Neural progenitor cell (in vitro differentiated cells): ENCODE results near the gene PHF19. TPM values are rescaled to one million over a fixed set of nuclear protein-coding genes. Genes with fewer than 3 reads are reported as not detected.

Experiments used
- DNase-seq: peaks from one replicate; pipeline ENCODE4 v3.0.0-alpha.2; 2016; ENCODE audit warnings: low spot score
- H2AFZ ChIP-seq: fragments of 200-600 bp; sonication (generic); replicated peaks from 2 replicates; pipeline ENCODE4 v1.6.1; 2016; ENCODE audit warnings: antibody characterized with exemption
- H3F3A ChIP-seq: fragments of 200-600 bp; sonication (generic); 2 replicates; pipeline ENCODE4 v1.6.1; 2016; ENCODE audit warnings: antibody characterized with exemption, low read depth
- H3K27ac ChIP-seq: fragments of 200-600 bp; sonication (generic); 2 replicates; pipeline ENCODE4 v1.5.1; 2016; ENCODE audit warnings: mild to moderate bottlenecking
- H3K27me3 ChIP-seq: fragments of 200-600 bp; sonication (generic); 2 replicates; pipeline ENCODE4 v1.6.1; 2016; ENCODE audit warnings: mild to moderate bottlenecking, moderate library complexity
- H3K36me3 ChIP-seq: fragments of 200-600 bp; sonication (generic); 2 replicates; pipeline ENCODE4 v1.5.1; 2016
- H3K4me1 ChIP-seq: fragments of 200-600 bp; sonication (generic); 2 replicates; pipeline ENCODE4 v1.6.1; 2016; ENCODE audit warnings: mixed run types
- H3K4me2 ChIP-seq: fragments of 200-600 bp; sonication (generic); 2 replicates; pipeline ENCODE4 v1.6.1; 2016
- H3K4me3 ChIP-seq: fragments of 200-600 bp; sonication (generic); 2 replicates; pipeline ENCODE4 v1.5.1; 2016
- H3K79me2 ChIP-seq: fragments of 200-600 bp; sonication (generic); 2 replicates; pipeline ENCODE4 v1.6.1; 2016; ENCODE audit warnings: low read depth
- H3K9ac ChIP-seq: fragments of 200-600 bp; sonication (generic); 2 replicates; pipeline ENCODE4 v1.6.1; 2016
- H3K9me3 ChIP-seq: fragments of 200-600 bp; sonication (generic); 2 replicates; pipeline ENCODE4 v1.5.1; 2016; ENCODE audit warnings: low read depth
- H4K20me1 ChIP-seq: fragments of 200-600 bp; sonication (generic); 2 replicates; pipeline ENCODE4 v1.6.1; 2016; ENCODE audit warnings: low read depth
- H3K27ac Mint-ChIP-seq: 3 replicates; pipeline ENCODE4 v1.8.0; 2021; ENCODE audit warnings: mixed read lengths
- H3K27me3 Mint-ChIP-seq: 2 replicates; pipeline ENCODE4 v1.8.0; 2022; ENCODE audit warnings: low read depth, mild to moderate bottlenecking, inconsistent platforms, moderate library complexity, mixed read lengths; ENCODE audit not compliant: insufficient read depth
- H3K36me3 Mint-ChIP-seq: 3 replicates; pipeline ENCODE4 v1.8.0; 2021; ENCODE audit warnings: mixed read lengths
- H3K4me1 Mint-ChIP-seq: 3 replicates; pipeline ENCODE4 v1.8.0; 2021; ENCODE audit warnings: mixed read lengths
- H3K4me3 Mint-ChIP-seq: 3 replicates; pipeline ENCODE4 v1.8.0; 2021; ENCODE audit warnings: mild to moderate bottlenecking, moderate library complexity, mixed read lengths
- H3K9me3 Mint-ChIP-seq: 3 replicates; pipeline ENCODE4 v1.8.0; 2020; ENCODE audit warnings: mixed read lengths
- EZH2 ChIP-seq: fragments of 200-600 bp; sonication (generic); IDR thresholded peaks from 2 replicates; pipeline ENCODE4 v1.6.1; 2017; ENCODE audit warnings: antibody characterized with exemption, mild to moderate bottlenecking, moderate library complexity
- EZH2phosphoT487 ChIP-seq: fragments of 200-600 bp; sonication (generic); IDR thresholded peaks from 2 replicates; pipeline ENCODE4 v1.6.1; 2017; ENCODE audit warnings: antibody characterized with exemption
- total RNA-seq: library from RNA; depleted of rRNA; stranded (reverse); fragments of >200 nt; gene quantifications from 2 replicates; pipeline ENCODE4 v1.2.3, GENCODE V29; 2015; ENCODE audit warnings: low replicate concordance
- TF ChIP-seq, protein P1 (sequence below): fragments of 200-600 bp; sonication (generic); IDR thresholded peaks from 2 replicates; pipeline ENCODE4 v1.5.1; 2017; ENCODE audit warnings: antibody characterized with exemption, mild to moderate bottlenecking

The PHF19 gene
- total RNA-seq, 1 donor from 2014 or later, result 45.1 TPM

DNA sequence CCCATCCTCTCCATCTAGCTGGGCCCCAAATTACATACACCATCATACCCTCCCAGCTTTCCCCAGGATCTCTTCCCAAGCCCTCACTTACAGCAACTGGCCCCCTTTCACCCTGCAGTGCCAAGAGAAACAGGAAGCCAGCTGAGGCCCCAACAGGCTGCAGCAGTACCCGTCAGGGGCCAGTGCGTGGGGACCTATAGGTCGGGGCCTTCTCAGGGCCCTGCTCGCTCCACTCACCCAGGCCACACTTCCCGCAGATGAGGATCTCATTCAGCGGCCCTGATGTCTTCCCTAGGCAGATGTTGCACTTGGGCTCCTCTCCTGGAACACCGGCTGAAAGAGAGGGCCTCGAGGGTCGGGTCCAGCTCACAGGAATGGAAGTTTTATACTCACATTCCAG, 6.8 kb downstream of the PHF19 start:
- peaks cover 25% of the 10 kb centered on the region for H3K36me3 Mint-ChIP-seq
- Histone ChIP-seq H3K27me3 (no peaks in the 10 kb centered on the region), H3K4me3 (no peak overlapping the region), H3K4me1 (peaks cover 3% of the 10 kb centered on the region), H3K9ac (no peak overlapping the region), H3K36me3 (no peaks in the 10 kb centered on the region), H3K4me2 (no peak overlapping the region), H4K20me1 (no peaks in the 10 kb centered on the region), H3K79me2 (no peaks in the 10 kb centered on the region), H2AFZ (no peak overlapping the region), H3K9me3 (no peaks in the 10 kb centered on the region), H3F3A (peaks cover 14% of the 10 kb centered on the region), H3K27ac (no peak overlapping the region)
- no peak overlapping the region for H3K4me3 Mint-ChIP-seq
- no peaks in the 10 kb centered on the region for H3K9me3 Mint-ChIP-seq
- H3K4me1 Mint-ChIP-seq, result peaks cover 10% of the 10 kb centered on the region
- H3K27me3 Mint-ChIP-seq, result peaks cover 3% of the 10 kb centered on the region
- no peak overlapping the region for H3K27ac Mint-ChIP-seq
- no peak for DNase-seq
- TF ChIP-seq, protein P1, sequence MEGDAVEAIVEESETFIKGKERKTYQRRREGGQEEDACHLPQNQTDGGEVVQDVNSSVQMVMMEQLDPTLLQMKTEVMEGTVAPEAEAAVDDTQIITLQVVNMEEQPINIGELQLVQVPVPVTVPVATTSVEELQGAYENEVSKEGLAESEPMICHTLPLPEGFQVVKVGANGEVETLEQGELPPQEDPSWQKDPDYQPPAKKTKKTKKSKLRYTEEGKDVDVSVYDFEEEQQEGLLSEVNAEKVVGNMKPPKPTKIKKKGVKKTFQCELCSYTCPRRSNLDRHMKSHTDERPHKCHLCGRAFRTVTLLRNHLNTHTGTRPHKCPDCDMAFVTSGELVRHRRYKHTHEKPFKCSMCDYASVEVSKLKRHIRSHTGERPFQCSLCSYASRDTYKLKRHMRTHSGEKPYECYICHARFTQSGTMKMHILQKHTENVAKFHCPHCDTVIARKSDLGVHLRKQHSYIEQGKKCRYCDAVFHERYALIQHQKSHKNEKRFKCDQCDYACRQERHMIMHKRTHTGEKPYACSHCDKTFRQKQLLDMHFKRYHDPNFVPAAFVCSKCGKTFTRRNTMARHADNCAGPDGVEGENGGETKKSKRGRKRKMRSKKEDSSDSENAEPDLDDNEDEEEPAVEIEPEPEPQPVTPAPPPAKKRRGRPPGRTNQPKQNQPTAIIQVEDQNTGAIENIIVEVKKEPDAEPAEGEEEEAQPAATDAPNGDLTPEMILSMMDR, result no peak
- TF ChIP-seq EZH2phosphoT487 (no peak), EZH2 (no peak)

DNA sequence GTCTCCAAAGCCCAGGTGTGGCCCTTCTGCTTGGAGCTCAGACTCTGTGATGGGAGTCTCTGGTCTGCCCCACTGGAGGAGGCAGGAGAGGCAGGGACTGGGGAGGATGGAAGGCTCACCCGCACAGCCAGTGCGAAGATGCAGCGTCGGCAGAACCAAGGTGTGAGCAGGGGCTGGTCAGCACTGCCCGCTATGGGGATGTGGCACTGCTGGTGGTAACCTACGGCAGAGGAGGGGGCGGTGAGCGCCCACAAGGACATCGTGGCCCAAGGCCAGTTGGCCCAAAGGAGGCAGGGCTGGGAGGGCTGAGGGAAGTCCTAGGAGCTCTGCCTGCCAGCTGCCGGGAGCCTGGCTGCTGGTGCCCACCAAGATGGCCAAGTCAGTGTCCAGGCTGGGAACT, 7.3 kb downstream of the PHF19 start:
- Histone ChIP-seq H3K9ac (no peak overlapping the region), H3K79me2 (no peaks in the 10 kb centered on the region), H3K4me1 (peaks cover 3% of the 10 kb centered on the region), H3K4me3 (no peak overlapping the region), H3K9me3 (no peaks in the 10 kb centered on the region), H2AFZ (no peak overlapping the region), H3F3A (peaks cover 10% of the 10 kb centered on the region), H3K27me3 (no peaks in the 10 kb centered on the region), H4K20me1 (no peaks in the 10 kb centered on the region), H3K36me3 (no peaks in the 10 kb centered on the region), H3K27ac (no peak overlapping the region), H3K4me2 (peak overlapping the region; percentile 77)
- H3K27me3 Mint-ChIP-seq, result peaks cover 3% of the 10 kb centered on the region
- H3K36me3 Mint-ChIP-seq, result peaks cover 24% of the 10 kb centered on the region
- no peak overlapping the region for H3K4me3 Mint-ChIP-seq
- H3K27ac Mint-ChIP-seq, result no peak overlapping the region
- no peaks in the 10 kb centered on the region for H3K9me3 Mint-ChIP-seq
- H3K4me1 Mint-ChIP-seq, result peaks cover 8% of the 10 kb centered on the region
- TF ChIP-seq EZH2phosphoT487 (no peak), EZH2 (no peak)
- TF ChIP-seq, protein P1, result no peak
- no peak for DNase-seq

DNA sequence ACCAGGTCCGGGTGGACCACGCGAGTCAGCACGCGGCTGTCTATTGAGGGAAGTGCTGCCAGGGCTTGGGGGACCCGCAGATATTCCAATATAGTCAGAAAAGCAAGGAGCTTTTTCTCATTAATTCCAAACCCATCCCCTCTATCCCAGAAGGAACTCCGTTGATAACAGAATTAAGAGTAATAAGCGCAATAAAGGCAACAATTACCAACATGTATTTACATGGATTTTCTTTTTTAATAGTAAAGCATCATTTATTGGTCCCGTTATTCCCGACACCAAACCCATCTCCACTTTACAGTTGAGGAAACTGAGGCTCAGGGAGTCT, 7.7 kb downstream of the PHF19 start:
- H3K4me2 ChIP-seq, result peak overlapping the region; percentile 77
- H3K27ac ChIP-seq, result no peak overlapping the region
- no peaks in the 10 kb centered on the region for H3K79me2 ChIP-seq
- DNase-seq, result no peak
- no peak overlapping the region for H3K9ac ChIP-seq
- no peaks in the 10 kb centered on the region for H3K9me3 ChIP-seq
- H3K4me1 Mint-ChIP-seq, result peaks cover 8% of the 10 kb centered on the region
- H3K36me3 Mint-ChIP-seq, result peaks cover 20% of the 10 kb centered on the region
- no peaks in the 10 kb centered on the region for H3K27me3 ChIP-seq
- H3K27me3 Mint-ChIP-seq, result peaks cover 3% of the 10 kb centered on the region
- peak overlapping the region; percentile 74 for H2AFZ ChIP-seq
- TF ChIP-seq, protein P1, result no peak
- TF ChIP-seq EZH2phosphoT487 (no peak), EZH2 (no peak)
- peaks cover 10% of the 10 kb centered on the region for H3F3A ChIP-seq
- H3K4me3 ChIP-seq, result peak overlapping the region; percentile 56
- no peaks in the 10 kb centered on the region for H4K20me1 ChIP-seq
- H3K36me3 ChIP-seq, result no peaks in the 10 kb centered on the region
- H3K4me3 Mint-ChIP-seq, result peak overlapping the region; percentile 84
- peaks cover 3% of the 10 kb centered on the region for H3K4me1 ChIP-seq
- no peak overlapping the region for H3K27ac Mint-ChIP-seq
- H3K9me3 Mint-ChIP-seq, result no peaks in the 10 kb centered on the region
